SK-MEL-5 (cell line): ENCODE measurements around the gene RUSF1. TPM values are rescaled to one million over a fixed set of nuclear protein-coding genes. Genes with fewer than 3 reads are reported as not detected.
"Not testable (repeated sequence)": the region's sequence is repeated elsewhere in the genome, so short reads cannot be mapped to it uniquely, and the experiment has no call there.

Experiments
- DNase-seq: peaks from one replicate; pipeline ENCODE4 v3.0.0-alpha.2; 2016; ENCODE audit warnings: low read depth, low spot score
- in situ Hi-C: cut with HindIII; loops from 2 replicates; pipeline ENCODE4 v1.10.0; 2016; ENCODE audit warnings: low sequenced_read_pairs, high pct_unique_total_duplicates, low pct_unique_long_range_greater_than_20kb
- total RNA-seq: library from RNA; depleted of rRNA; stranded (reverse); fragments of >200 nt; shearing (Covaris generic); gene quantifications from 2 replicates; pipeline ENCODE4 v1.2.3, GENCODE V29; 2014

RUSF1 gene
- total RNA-seq, 1 experiment from 2014 or later: 83.6 TPM

- in situ Hi-C loops: no loop called here
- DNase-seq: no peak
Measured at GRCh38 chr16:31491778-31492418, 16.3 kb downstream of the RUSF1 start.

- in situ Hi-C loops: no loop called here
- no peak for DNase-seq
Measured at GRCh38 chr16:31489616-31490584, 18.3 kb downstream of the RUSF1 start.

DNA sequence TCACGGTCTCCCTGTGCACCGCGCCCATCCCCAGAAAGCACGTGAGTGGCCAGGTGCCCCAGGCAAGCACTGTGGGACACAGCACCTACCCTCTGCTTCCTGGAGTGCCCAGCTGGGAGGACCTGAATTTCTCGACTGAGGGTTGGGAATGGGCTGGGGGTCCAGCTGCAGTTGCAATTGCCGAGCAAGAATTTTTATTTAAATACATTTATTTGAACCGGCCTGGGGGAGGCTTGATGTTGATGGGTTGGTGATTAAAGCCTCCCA lies 19.0 kb downstream of the RUSF1 start:
- in situ Hi-C loops: no loop called here
- DNase-seq: no peak

DNA sequence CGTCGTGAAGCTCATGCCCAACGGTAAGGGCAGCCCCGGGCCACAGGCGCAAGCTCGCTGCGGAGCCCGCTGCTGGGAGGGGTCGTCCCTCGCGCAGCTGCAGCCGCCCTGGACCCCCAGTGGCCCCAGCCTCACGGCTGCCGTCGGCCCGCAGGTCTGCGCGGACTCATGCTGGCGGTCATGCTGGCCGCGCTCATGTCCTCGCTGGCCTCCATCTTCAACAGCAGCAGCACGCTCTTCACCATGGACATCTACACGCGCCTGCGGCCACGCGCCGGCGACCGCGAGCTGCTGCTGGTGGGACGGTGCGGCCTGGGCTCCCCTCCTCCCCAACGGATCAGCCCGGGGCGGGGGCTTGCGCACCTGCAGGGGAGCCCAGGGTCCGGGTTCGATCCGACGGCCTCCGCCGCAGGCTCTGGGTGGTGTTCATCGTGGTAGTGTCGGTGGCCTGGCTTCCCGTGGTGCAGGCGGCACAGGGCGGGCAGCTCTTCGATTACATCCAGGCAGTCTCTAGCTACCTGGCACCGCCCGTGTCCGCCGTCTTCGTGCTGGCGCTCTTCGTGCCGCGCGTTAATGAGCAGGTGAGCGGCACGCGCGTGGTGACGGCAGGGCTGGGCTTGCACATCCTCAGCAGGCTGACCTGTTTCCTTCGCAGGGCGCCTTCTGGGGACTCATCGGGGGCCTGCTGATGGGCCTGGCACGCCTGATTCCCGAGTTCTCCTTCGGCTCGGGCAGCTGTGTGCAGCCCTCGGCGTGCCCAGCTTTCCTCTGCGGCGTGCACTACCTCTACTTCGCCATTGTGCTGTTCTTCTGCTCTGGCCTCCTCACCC lies 19.5 kb downstream of the RUSF1 start:
- in situ Hi-C loops: no loop called here
- DNase-seq: no peak

- no peak for DNase-seq
- in situ Hi-C loops: no loop called here
Measured at GRCh38 chr16:31487720-31488467, 20.3 kb downstream of the RUSF1 start.

DNA sequence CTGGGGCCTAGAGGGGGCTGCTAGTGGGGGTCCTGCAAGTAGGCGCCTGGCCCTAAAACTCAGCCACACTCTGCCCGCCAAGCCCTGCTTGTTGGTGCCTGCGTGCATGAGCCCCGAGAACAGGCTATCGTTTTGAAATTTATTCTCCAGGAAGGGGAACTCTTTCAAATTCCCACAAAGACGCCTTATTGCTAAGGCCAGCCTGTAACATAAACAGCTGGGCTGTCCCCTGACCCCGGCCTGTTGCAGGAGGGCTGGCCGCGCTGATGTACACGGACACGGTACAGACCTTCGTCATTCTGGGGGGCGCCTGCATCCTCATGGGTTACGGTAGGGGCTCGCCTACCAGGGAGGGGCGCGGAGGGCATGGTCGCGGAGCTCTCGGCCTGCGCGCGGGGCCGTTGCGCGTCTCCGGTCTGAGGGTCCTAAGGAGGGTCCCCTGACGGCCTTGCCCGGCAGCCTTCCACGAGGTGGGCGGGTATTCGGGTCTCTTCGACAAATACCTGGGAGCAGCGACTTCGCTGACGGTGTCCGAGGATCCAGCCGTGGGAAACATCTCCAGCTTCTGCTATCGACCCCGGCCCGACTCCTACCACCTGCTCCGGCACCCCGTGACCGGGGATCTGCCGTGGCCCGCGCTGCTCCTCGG lies 21.0 kb downstream of the RUSF1 start:
- no peak for DNase-seq
- in situ Hi-C loops: no loop called here

- no peak for DNase-seq
- in situ Hi-C loops: no loop called here
Measured at GRCh38 chr16:31486045-31486444, 22.1 kb downstream of the RUSF1 start.

GRCh38 chr16:31485571-31485970 lies 22.6 kb downstream of the RUSF1 start:
- in situ Hi-C loops: no loop called here
- DNase-seq: no peak

DNA sequence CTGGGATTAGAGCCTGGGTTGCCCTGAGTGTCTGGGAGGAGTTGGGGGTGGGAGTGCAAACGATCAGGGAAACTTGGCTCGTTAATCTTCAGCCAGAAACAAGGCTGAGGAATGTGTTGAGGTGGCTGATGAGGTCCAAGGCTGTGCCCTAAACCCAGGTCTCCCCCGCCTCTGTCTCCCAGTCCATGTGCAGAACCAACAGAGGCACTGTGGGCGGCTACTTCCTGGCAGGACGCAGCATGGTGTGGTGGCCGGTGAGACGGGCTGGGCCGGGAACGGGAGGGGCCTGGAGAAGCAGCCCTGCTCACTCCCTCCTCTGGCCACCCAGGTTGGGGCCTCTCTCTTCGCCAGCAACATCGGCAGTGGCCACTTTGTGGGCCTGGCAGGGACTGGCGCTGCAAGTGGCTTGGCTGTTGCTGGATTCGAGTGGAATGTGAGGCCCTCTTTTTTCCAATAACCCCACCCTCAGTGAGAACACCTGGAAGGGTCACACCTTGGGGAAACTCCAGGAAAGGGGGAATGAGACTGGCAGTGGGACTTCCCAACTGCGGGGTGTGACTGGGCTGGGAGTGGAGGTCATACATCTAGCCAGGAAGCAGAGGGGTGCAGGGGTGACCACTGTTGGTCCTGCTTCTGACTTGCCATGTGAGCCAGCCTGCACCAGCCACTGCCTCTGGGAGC lies 23.6 kb downstream of the RUSF1 start:
- DNase-seq: no peak
- in situ Hi-C loops: no loop called here

DNA sequence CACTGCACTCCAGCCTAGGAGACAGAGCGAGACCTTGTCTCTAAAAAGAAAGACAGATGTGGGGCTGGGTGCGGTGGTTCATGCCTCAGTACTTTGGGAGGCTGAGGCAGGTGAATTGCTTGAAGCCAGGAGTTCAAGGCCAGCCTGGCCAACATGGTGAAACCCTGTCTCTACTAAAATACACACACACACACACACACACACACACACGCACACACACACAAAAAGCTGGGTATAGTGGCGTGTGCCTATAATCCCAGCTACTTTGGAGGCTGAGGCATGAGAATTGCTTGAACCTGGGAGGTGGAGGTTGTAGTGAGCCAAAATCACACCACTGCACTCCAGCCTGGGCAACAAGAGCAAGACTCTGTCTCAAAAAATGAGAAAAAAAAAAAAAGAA lies 24.1 kb downstream of the RUSF1 start:
- DNase-seq, in situ Hi-C loops: not testable (repeated sequence)

- no peak for DNase-seq
- in situ Hi-C loops: no loop called here
Measured at GRCh38 chr16:31483081-31483480, 25.1 kb downstream of the RUSF1 start, which contains the start of gene SLC5A2. SLC5A2 (plus strand) TSS chr16:31483123; CDS start chr16:31483137, 14 bp downstream.

GRCh38 chr16:31480851-31481536 lies 27.2 kb downstream of the RUSF1 start:
- in situ Hi-C loops: no loop called here
- no peak for DNase-seq

- no peak for DNase-seq
- in situ Hi-C loops: no loop called here
Measured at GRCh38 chr16:31479751-31480150, 28.4 kb downstream of the RUSF1 start.

GRCh38 chr16:31478956-31479355 lies 29.2 kb downstream of the RUSF1 start:
- no peak for DNase-seq
- in situ Hi-C loops: no loop called here

GRCh38 chr16:31477220-31478216 lies 30.7 kb downstream of the RUSF1 start:
- in situ Hi-C loops: no loop called here
- DNase-seq: no peak
